ENCODE results near the gene CDK14.

The CDK14 gene

DNA sequence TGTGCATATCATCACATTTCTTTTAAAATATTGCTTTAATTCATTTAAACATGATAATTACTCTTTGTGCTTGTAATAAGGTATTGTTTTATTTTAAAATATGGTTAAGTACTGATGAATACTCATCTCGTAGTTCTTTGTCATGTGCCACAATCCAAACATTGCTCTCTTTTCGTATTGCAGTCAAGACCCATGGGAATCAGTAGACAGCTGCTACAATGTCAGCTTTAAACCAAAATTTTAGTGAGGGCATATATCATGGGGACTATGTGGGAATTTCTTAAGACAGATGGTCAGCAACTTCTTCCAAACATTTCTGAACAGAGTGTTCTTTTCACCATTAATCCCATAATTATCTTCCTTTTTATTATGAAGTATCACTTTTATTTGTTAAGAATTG is 590.9 kb downstream of the CDK14 start:
- H2AFZ ChIP-seq (ENCODE audit: low read length): no peak overlapping the region
- no peaks in the 10 kb centered on the region for H3K79me2 ChIP-seq (ENCODE audit: insufficient read depth, low read length)
- H3K4me2 ChIP-seq (ENCODE audit: low read depth, low read length, poor library complexity, severe bottlenecking): no peak overlapping the region
- H3K27me3 ChIP-seq (ENCODE audit: insufficient read depth, low read length, poor library complexity, severe bottlenecking): no peaks in the 10 kb centered on the region
- no peak for TF ChIP-seq EZH2phosphoT487 (IDR thresholded peaks at IDR 0.05; ENCODE audit: borderline replicate concordance)
- TF ChIP-seq, protein P1, sequence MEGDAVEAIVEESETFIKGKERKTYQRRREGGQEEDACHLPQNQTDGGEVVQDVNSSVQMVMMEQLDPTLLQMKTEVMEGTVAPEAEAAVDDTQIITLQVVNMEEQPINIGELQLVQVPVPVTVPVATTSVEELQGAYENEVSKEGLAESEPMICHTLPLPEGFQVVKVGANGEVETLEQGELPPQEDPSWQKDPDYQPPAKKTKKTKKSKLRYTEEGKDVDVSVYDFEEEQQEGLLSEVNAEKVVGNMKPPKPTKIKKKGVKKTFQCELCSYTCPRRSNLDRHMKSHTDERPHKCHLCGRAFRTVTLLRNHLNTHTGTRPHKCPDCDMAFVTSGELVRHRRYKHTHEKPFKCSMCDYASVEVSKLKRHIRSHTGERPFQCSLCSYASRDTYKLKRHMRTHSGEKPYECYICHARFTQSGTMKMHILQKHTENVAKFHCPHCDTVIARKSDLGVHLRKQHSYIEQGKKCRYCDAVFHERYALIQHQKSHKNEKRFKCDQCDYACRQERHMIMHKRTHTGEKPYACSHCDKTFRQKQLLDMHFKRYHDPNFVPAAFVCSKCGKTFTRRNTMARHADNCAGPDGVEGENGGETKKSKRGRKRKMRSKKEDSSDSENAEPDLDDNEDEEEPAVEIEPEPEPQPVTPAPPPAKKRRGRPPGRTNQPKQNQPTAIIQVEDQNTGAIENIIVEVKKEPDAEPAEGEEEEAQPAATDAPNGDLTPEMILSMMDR (conservative IDR thresholded peaks at IDR 0.05; ENCODE audit: low read length): no peak
- H3K9me3 ChIP-seq (ENCODE audit: insufficient read depth, low read depth, low read length): no peaks in the 10 kb centered on the region
- H4K20me1 ChIP-seq (ENCODE audit: insufficient read depth, low read length, poor library complexity, severe bottlenecking): no peaks in the 10 kb centered on the region
- no peaks in the 10 kb centered on the region for H3K36me3 ChIP-seq (ENCODE audit: insufficient read depth, low read length)
- no peaks in the 10 kb centered on the region for H3K9me2 ChIP-seq (replicated peaks; ENCODE audit: low read depth, low read length)
- no peaks in the 10 kb centered on the region for H3K4me1 ChIP-seq (ENCODE audit: insufficient read depth, low read length, poor library complexity, severe bottlenecking)
- H3K4me3 ChIP-seq (ENCODE audit: low read length, poor library complexity, severe bottlenecking): no peak overlapping the region
- no peaks in the 10 kb centered on the region for H3F3A ChIP-seq (ENCODE audit: low read depth)
- no peak overlapping the region for H3K9ac ChIP-seq (ENCODE audit: low read depth, low read length, poor library complexity, severe bottlenecking)

DNA sequence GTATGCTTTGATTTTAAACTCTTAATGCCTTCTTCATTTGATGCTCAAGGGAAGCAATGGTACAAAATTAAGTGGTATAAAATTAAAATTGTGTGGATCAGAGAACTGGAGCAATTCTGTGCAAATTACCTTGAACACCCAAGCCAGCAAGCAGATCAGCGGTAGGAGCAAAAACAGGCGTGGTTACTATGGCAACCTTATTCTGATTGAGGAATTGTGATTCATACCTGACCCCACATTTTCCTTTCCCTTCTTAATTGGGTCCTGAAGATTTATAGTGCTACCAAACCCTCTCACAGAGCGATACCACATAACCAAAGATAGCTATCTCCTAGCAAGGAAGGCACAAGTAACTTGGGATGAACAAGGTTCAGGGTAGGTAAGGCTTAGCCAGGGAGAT is 595.6 kb downstream of the CDK14 start:
- Histone ChIP-seq H3K36me3 (ENCODE audit: insufficient read depth, low read length) (no peaks in the 10 kb centered on the region), H3K79me2 (ENCODE audit: insufficient read depth, low read length) (no peaks in the 10 kb centered on the region), H3F3A (ENCODE audit: low read depth) (no peaks in the 10 kb centered on the region), H4K20me1 (ENCODE audit: insufficient read depth, low read length, poor library complexity, severe bottlenecking) (no peaks in the 10 kb centered on the region), H3K27me3 (ENCODE audit: insufficient read depth, low read length, poor library complexity, severe bottlenecking) (no peaks in the 10 kb centered on the region), H2AFZ (ENCODE audit: low read length) (no peak overlapping the region), H3K4me3 (ENCODE audit: low read length, poor library complexity, severe bottlenecking) (no peak overlapping the region), H3K4me1 (ENCODE audit: insufficient read depth, low read length, poor library complexity, severe bottlenecking) (no peaks in the 10 kb centered on the region), H3K9me3 (ENCODE audit: insufficient read depth, low read depth, low read length) (no peaks in the 10 kb centered on the region), H3K9ac (ENCODE audit: low read depth, low read length, poor library complexity, severe bottlenecking) (no peak overlapping the region), H3K9me2 (replicated peaks; ENCODE audit: low read depth, low read length) (no peaks in the 10 kb centered on the region), H3K4me2 (ENCODE audit: low read depth, low read length, poor library complexity, severe bottlenecking) (no peak overlapping the region)
- no peak for TF ChIP-seq EZH2phosphoT487 (IDR thresholded peaks at IDR 0.05; ENCODE audit: borderline replicate concordance)
- TF ChIP-seq, protein P1 (conservative IDR thresholded peaks at IDR 0.05; ENCODE audit: low read length): no peak

DNA sequence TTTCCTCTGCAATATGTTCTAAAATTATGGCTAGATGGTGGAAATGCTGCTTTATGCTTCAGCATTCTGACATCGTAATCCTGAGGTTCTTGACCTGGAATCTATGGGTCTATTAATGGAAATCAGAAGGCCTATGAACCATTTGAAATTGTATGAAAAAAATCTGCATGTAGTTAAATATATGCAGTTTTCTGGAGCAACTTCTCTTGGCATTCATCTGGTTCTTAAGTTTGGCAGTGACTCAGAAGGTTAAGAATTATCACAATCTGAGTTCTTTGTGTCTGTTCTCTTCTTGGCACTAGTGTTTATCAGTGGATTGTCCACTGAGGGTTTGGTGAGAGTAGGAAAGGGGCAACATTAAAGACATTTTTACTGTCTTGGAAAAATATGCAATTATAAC is 597.0 kb downstream of the CDK14 start:
- no peak overlapping the region for H2AFZ ChIP-seq (ENCODE audit: low read length)
- H3K27me3 ChIP-seq (ENCODE audit: insufficient read depth, low read length, poor library complexity, severe bottlenecking): no peaks in the 10 kb centered on the region
- no peaks in the 10 kb centered on the region for H4K20me1 ChIP-seq (ENCODE audit: insufficient read depth, low read length, poor library complexity, severe bottlenecking)
- no peaks in the 10 kb centered on the region for H3K9me2 ChIP-seq (replicated peaks; ENCODE audit: low read depth, low read length)
- no peaks in the 10 kb centered on the region for H3K4me1 ChIP-seq (ENCODE audit: insufficient read depth, low read length, poor library complexity, severe bottlenecking)
- no peak overlapping the region for H3K4me2 ChIP-seq (ENCODE audit: low read depth, low read length, poor library complexity, severe bottlenecking)
- no peaks in the 10 kb centered on the region for H3K79me2 ChIP-seq (ENCODE audit: insufficient read depth, low read length)
- TF ChIP-seq EZH2phosphoT487 (IDR thresholded peaks at IDR 0.05; ENCODE audit: borderline replicate concordance): no peak
- TF ChIP-seq, protein P1 (conservative IDR thresholded peaks at IDR 0.05; ENCODE audit: low read length): no peak
- no peak overlapping the region for H3K4me3 ChIP-seq (ENCODE audit: low read length, poor library complexity, severe bottlenecking)
- no peaks in the 10 kb centered on the region for H3F3A ChIP-seq (ENCODE audit: low read depth)
- no peak overlapping the region for H3K9ac ChIP-seq (ENCODE audit: low read depth, low read length, poor library complexity, severe bottlenecking)
- H3K9me3 ChIP-seq (ENCODE audit: insufficient read depth, low read depth, low read length): no peaks in the 10 kb centered on the region
- H3K36me3 ChIP-seq (ENCODE audit: insufficient read depth, low read length): no peaks in the 10 kb centered on the region

Data from Loucy (cell line).